ENCODE data around the gene RNF224. TPM values are rescaled to one million over a fixed set of nuclear protein-coding genes. Genes with fewer than 3 reads are reported as not detected.

The RNF224 gene
- polyA plus RNA-seq, 2 of the 4 experiments (the other 2 are of a cell fraction) = 0.04 TPM; not detected in 1

- TF ChIP-seq REST (IDR thresholded peaks at IDR 0.05) (peak; percentile 55; the same call in 1 of the 2 replicates), HES2 (IDR thresholded peaks at IDR 0.05) (no peak), KDM5A (IDR thresholded peaks at IDR 0.05) (no peak), RNF2 (IDR thresholded peaks at IDR 0.05; ENCODE audit: borderline replicate concordance, low read depth) (no peak), ZSCAN20 (CRISPR knock-in tag; IDR thresholded peaks at IDR 0.05) (no peak), HOXB13 (CRISPR knock-in tag; IDR thresholded peaks at IDR 0.05; ENCODE audit: low read depth) (no peak), SREBF2 (IDR thresholded peaks at IDR 0.05) (no peak), SMC3 (IDR thresholded peaks at IDR 0.05) (no peak), NPAS2 (CRISPR knock-in tag; IDR thresholded peaks at IDR 0.05; ENCODE audit: borderline replicate concordance) (no peak), CBX2 (IDR thresholded peaks at IDR 0.05; ENCODE audit: borderline replicate concordance, low read depth) (no peak), RCOR1 (IDR thresholded peaks at IDR 0.05; ENCODE audit: low read depth, low read length) (no peak), EHF (CRISPR knock-in tag; IDR thresholded peaks at IDR 0.05) (no peak), MAFK (IDR thresholded peaks at IDR 0.05; ENCODE audit: partially characterized antibody) (no peak), TP53 (CRISPR knock-in tag; IDR thresholded peaks at IDR 0.05) (peak; percentile 87; the same call in 1 of the 2 replicates), CHD2 (IDR thresholded peaks at IDR 0.05; ENCODE audit: low read length, partially characterized antibody) (no peak), BHLHE40 (IDR thresholded peaks at IDR 0.05; ENCODE audit: low read depth, low read length) (no peak), PBX3 (IDR thresholded peaks at IDR 0.05) (peak; percentile 100), CBX8 (IDR thresholded peaks at IDR 0.05) (no peak), HMGXB4 (CRISPR knock-in tag; IDR thresholded peaks at IDR 0.05; ENCODE audit: borderline replicate concordance) (no peak), E2F6 (IDR thresholded peaks at IDR 0.05; ENCODE audit: borderline replicate concordance, low read depth) (no peak; the same call in 1 of the 2 replicates), ELK1 (IDR thresholded peaks at IDR 0.05; ENCODE audit: low read depth, low read length) (no peak), FOXS1 (CRISPR knock-in tag; IDR thresholded peaks at IDR 0.05) (no peak), FOSB (CRISPR knock-in tag; IDR thresholded peaks at IDR 0.05) (no peak), MYC (IDR thresholded peaks at IDR 0.05; ENCODE audit: borderline replicate concordance, low read length) (no peak), MAZ (IDR thresholded peaks at IDR 0.05; ENCODE audit: borderline replicate concordance, low read depth, low read length) (no peak; the same call in 1 of the 2 replicates), POLR2AphosphoS2 (conservative IDR thresholded peaks at IDR 0.05; ENCODE audit: low read length) (no peak; the same call in 1 of the 2 replicates), HOXA7 (CRISPR knock-in tag; IDR thresholded peaks at IDR 0.05) (no peak), RFX5 (IDR thresholded peaks at IDR 0.05) (peak; percentile 78), USF2 (IDR thresholded peaks at IDR 0.05) (no peak), HEYL (CRISPR knock-in tag; IDR thresholded peaks at IDR 0.05) (no peak), BCL3 (IDR thresholded peaks at IDR 0.05) (peak; percentile 99), ESRRA (IDR thresholded peaks at IDR 0.05; ENCODE audit: borderline replicate concordance, low read length) (no peak)
Measured at GRCh38 chr9:137240841-137241489, 13.7 kb downstream of the RNF224 start, which contains the start of gene TUBB4B (continued).
